ENCODE measurements around the gene FNDC3B.

GRCh38 chr3:172150913-172151650, 111.7 kb downstream of the FNDC3B start:
- TF ChIP-seq REST (IDR thresholded peaks at IDR 0.05; ENCODE audit: insufficient read depth in 1 of 2, low read depth in 2 of 2, low read length in 2 of 2) (no peak), SIN3A (IDR thresholded peaks at IDR 0.05; ENCODE audit: borderline replicate concordance, insufficient read depth, low read length) (no peak)

Data from PFSK-1 (cell line).